ENCODE results near the gene ARHGAP24.
"Not testable (repeated sequence)": the region's sequence is repeated elsewhere in the genome, so short reads cannot be mapped to it uniquely, and the experiment has no call there.

ARHGAP24 gene

DNA sequence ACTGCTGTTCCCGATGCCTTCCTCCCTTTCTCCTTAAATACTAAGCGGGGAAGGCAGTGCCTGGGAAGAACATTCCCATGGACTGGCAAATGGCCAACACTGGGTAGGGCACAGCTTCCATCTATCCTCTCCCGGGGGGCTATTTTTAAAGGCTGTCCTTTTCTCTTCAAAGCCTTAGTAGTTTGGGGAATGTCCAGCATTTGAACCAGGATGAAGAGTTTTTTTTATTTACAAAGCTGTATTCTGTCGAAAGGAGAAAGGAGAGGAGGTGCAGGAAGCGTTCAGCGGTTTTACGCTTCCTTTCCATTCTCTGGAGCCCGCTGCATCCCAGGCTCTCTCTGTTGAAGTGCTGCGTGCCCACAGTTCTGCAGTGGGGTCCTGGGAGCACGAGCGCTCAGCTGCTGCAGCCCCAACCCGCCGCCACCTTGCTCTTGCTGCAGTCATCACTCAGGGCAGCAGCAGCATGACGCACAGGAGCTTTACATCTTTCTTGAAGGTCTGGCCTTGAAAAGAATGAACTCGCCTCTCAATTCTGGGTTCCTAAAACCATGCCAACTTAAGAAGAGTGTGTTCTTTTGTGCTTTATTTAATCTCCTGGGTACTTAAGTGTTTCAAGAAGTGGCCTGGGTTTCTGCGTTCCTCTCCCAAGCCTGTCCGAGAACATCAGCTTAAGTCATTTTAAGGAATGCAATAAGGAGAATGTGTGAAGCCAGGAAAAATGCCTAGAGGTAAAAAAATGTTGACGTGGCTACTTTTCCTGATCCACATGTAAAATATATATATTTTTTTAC is 457.7 kb downstream of the ARHGAP24 start:
- no peak for DNase-seq

GRCh38 chr4:85933291-85933640 is 458.3 kb downstream of the ARHGAP24 start:
- DNase-seq, result no peak

DNA sequence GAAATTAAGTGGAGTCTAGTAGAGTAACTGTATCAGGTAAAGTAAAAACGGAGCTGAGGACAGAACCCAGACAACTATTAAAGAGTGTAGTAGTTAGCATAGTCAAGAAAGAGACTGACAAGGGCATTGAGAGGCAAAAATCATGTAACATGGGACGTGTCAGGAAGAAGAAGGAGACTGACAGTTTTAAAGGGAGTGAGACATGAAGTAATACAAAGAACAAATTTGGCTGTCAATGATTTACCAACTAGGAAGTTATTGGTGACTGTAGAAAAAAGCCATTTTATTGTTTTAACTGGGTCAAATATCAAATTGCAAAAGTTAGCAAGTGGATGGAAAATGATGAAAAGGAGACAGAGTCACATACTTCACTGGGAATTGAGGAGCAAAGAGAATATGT is 462.6 kb downstream of the ARHGAP24 start:
- no peak for DNase-seq

- no peak for DNase-seq
Measured at GRCh38 chr4:85938062-85938461, 463.1 kb downstream of the ARHGAP24 start.

- no peak for DNase-seq
Measured at GRCh38 chr4:85938902-85939301, 464.0 kb downstream of the ARHGAP24 start.

- DNase-seq, result no peak
Measured at GRCh38 chr4:85939595-85939994, 464.6 kb downstream of the ARHGAP24 start.

- no peak for DNase-seq
Measured at GRCh38 chr4:85940151-85940550, 465.2 kb downstream of the ARHGAP24 start.

DNA sequence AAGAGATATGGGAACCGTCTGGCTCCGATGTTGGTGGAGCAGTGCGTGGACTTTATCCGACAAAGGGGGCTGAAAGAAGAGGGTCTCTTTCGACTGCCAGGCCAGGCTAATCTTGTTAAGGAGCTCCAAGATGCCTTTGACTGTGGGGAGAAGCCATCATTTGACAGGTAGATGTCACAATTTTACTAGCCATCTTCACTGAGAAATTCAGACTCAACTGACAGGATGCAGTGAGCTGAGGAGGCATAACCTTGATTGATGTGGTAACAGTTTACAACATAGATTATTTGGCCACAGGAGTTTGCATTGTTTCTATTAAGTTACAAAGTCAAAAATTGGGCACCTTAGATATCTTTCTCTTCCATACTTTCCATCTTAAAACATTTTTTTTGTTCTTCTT is 467.2 kb downstream of the ARHGAP24 start:
- no peak for DNase-seq

DNA sequence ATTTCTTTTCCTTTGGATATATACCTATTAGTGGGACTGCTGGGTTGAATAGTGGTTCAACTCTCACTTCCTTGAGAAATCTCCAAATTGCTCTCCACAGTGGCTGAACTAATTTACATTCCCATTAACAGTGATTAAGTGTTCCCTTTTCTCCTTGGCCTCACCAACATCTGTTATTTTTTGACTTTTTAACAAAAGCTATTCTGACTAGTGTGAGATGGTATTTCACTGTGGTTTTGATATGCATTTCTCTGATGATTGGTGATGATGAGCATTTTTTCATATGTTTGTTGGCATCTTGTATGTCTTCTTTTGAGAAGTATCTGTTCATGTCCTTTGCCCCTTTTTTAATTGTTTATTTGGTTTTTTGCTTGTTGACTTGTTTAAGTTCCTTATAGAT is 471.9 kb downstream of the ARHGAP24 start:
- DNase-seq, result no peak

DNA sequence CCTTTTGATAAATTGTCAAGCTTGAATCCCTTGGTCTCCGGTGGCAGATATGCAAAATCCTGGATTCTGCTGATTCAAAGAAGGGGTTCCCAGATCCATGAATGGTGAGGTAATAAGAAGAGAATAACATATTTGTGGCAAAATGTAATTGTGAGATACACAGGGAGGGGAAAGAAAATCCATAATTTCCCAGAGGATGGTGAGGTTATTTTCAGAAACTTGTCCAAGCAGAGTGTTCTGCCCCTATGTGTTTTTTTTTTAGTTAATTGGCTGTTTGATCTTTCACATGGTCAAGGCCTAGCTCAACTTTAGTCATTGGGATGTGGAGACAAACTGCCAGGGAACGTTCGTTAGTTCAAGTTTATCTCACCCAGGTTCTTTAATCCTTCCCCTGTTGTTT is 476.1 kb downstream of the ARHGAP24 start:
- no peak for DNase-seq

- DNase-seq, result no peak
Measured at GRCh38 chr4:85952528-85952927, 477.6 kb downstream of the ARHGAP24 start.

- no peak for DNase-seq
Measured at GRCh38 chr4:85952972-85953650, 478.2 kb downstream of the ARHGAP24 start.

DNA sequence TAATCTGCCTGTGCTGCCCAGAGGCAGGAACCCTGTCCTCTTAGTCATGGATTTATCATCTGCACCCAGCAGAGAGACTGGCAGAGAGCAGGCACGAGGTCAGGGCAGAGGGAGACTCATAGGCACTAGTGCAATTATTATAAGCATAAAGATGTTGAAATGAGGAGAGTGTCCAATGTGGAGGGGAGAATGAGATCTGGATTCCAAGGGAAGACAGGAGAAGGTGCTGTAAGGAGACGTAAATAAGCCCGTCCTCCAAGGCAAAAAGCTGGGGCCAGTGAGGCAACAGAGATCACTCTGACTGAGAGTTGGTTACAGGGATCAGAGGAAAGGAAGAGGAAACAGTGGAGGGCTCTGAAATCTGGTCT is 478.7 kb downstream of the ARHGAP24 start:
- DNase-seq, result no peak

GRCh38 chr4:85955620-85956292 is 480.8 kb downstream of the ARHGAP24 start:
- no peak for DNase-seq

DNA sequence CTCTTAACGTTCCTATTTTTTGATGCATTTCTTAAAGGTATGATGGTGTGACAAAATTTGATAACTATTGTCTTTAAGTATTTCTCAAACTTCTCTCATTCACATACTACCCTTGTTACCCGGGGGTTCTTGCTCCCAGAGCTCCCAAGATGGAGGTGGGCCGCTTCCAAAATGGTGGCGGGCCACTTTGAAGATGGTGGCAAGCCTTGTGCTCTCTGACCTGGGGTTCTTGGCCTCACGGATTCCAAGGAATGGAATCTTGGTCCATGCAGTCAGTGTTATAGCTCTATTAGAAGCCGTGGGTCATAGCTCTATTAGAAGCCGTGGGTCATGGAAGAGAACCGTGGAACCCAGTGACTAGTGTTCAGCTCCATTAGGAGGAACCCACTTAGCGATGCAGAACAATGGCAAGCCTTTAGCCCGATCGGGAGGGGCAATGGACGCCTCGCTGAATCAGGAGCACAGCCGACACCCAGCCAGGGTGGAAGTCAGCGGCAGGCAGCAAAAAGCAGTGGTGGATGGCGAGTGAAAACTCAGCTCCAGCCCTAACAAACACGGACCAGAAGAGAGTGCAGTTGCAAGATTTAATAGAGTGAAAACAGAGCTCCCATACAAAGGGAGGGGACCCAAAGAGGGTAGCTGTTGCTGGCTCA is 481.5 kb downstream of the ARHGAP24 start:
- DNase-seq, result no peak

DNA sequence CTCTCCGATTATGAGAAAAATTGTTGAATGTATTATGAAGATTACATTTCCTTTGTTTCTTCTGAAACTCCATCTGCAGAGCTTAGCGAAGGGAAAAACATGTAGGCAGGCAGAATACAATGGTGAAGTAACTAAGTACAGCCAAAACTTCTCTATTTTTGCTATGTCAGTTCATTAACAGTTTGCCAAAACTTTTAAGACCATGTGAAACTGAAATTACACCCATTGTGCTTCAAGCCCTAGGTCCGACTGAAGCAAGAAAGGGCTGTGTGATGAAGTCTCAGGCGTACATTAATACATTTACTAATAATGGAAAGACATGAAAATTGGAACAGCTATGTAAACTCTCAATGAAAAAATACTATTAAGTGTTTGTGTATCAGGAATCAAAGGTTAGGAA is 486.9 kb downstream of the ARHGAP24 start:
- DNase-seq, result no peak

GRCh38 chr4:85963231-85963630 is 488.3 kb downstream of the ARHGAP24 start:
- no peak for DNase-seq

DNA sequence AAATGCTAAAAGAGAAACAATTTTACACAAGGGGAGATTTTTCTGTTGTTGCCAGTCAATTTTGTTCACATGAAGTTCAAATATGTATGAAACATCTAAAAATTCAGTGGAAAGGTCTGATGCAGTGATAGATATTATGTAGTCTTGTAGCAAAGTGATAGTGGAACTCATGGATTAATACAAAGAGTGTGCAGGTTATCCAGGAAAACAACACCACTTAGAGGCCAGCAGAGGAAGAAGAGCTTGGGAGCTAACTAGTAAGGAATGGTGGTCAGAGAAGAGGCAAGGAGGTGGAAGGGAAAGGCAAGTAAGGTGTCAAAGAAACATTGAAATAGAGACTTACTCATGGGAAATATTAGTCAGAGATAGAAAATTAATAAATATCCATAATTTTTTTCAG is 489.3 kb downstream of the ARHGAP24 start:
- DNase-seq, result no peak

DNA sequence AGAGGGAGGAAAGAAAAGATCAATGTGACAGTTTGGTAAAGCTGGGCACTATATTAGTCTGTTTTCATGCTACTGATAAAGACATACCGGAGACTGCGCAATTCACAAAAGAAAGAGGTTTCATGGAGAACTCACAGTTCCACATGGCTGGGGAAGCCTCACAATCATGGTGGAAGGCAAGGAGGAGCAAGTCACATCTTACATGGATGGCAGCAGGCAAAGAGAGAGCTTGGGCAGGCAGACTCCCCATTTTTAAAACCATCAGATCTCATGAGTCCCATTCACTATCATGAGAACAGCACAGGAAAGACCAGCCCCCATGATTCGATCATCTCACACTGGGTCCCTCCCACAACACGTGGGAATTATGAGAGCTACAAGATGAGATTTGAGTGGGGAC is 490.1 kb downstream of the ARHGAP24 start:
- not testable (repeated sequence) for DNase-seq

DNA sequence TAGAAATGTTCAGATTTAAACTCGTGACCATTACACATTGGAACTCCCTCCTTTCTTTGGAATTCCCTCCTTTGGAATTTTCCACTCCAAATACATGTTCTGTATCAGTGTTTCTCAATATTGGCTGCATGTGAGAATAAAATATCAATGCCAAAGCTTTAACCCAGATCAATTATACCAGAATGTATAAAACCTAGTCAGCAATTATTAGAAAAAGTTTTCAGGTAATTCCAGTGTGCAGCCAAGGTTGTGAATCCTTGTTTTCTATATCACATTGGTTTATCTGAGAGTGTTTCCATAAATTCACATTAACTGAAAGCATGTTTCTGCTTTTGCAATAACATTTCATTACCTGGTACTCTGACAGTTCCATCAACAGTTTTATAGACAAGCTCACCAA is 490.6 kb downstream of the ARHGAP24 start:
- DNase-seq, result no peak

- no peak for DNase-seq
Measured at GRCh38 chr4:85966373-85966772, 491.4 kb downstream of the ARHGAP24 start.

- no peak for DNase-seq
Measured at GRCh38 chr4:85967872-85968271, 492.9 kb downstream of the ARHGAP24 start.

- no peak for DNase-seq
Measured at GRCh38 chr4:85968945-85969819, 494.2 kb downstream of the ARHGAP24 start.
